GM21576 (cell line): ENCODE data around the gene P2RX1.

ENCODE experiments used
- ATAC-seq: cut with Tn5 transposase; IDR thresholded peaks from one replicate; pipeline ENCODE4 v1.9.1; 2021; ENCODE audit warnings: mild to moderate bottlenecking, moderate library complexity; ENCODE audit not compliant: unreplicated experiment

P2RX1 gene

GRCh38 chr17:3925684-3926485, 9.6 kb upstream of the P2RX1 start:
- no peak for ATAC-seq

- ATAC-seq, result no peak
Observed at GRCh38 chr17:3924512-3925350, 8.5 kb upstream of the P2RX1 start.

DNA sequence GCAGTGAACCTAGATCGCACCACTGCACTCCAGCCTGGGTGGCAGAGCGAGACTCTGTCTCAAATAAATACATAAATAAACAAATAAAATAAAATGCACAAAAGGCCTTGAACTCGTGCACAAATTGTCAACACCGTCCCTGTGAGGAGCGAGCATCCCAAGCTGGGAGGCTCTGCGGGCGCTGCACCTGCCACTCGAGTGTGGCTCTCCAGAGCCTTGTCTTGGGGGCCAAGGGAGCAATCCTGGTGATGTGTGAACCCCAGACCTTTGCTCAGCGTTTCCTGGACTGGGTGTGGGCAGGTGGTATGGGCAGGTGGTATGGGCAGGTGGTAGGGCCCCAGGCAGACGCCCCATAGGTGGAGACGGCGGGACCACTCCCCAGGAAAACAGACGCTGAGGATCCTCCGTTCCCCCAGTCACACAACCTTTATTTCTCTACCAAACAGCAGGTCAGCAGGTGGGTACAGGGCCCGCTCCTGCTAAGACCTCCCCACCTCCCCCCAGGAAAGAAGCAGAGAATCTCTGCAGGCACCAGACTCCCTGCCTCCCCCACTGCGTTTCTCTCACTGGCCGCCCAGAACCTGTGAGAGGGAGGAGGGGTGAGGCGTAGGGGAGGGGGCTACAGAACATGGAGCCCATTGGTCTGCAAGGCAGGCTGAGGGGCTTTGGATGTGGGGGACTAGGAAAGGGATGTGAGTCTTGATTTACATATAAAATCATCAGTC, 7.4 kb upstream of the P2RX1 start:
- ATAC-seq, result no peak

GRCh38 chr17:3922765-3923164, 6.5 kb upstream of the P2RX1 start:
- ATAC-seq, result no peak

DNA sequence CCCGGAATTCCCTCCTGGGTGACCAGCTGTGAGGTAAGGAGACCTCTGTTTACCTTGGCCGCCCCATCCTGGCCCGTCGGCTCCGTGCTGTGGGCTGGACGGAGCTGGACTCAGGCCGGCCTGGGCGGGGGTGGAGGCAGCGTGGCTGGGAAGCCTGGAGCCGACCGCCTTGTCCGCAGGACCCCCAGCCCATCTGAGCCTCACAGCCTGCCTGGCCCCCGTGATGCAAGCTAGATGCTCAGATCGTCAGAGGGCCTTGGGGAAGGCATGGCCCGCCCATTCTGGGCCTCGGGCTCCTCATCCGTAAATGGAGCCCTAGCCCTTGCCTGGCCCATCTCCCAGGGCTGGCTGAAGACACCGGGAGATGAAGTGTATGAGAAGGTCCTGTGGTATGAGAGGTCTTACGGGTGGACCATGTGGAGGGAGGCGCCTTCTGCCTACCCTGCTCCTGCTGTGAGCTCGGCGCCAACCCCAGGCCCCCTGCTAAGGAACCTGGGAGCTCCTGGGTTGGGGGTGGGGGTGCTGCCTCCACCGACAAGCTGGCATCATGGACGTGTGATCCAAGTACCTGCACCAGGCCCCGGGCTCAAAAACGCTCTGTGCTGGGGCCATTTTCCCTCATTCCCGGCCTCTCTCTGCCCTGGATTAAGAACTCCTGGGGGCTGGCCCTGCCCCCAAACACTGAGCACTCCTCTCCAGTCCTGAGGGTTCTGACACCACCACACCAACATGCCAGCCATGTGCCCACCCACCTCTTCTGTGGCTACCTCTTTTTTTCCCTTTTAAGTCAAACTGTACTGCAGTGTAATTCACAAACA, 5.4 kb upstream of the P2RX1 start:
- ATAC-seq, result no peak

DNA sequence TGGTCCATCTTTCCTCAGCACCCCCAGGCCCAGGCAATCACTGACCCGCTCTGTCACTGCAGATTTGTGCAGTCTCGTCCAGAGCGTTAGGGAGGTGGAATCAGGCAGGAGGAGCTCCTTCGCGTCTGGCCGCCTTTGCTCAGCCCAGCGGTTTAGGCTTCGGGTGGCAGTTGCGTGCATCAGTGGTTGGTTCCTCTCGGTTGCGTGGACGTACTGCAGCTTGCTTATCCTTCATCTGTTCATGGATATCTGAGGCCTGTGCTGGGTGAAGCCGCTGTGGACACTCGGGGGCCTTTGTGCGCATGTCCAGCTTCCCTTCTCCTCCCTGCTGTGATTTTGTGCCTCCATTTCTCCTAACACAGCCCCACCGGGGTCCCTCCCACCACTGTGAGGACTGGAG, 4.7 kb upstream of the P2RX1 start:
- ATAC-seq, result no peak

- ATAC-seq, result no peak
Observed at GRCh38 chr17:3919123-3919624, 2.9 kb upstream of the P2RX1 start.

- no peak for ATAC-seq
Observed at GRCh38 chr17:3918372-3919122, 2.3 kb upstream of the P2RX1 start.

GRCh38 chr17:3917391-3917931, 1.2 kb upstream of the P2RX1 start:
- ATAC-seq, result no peak

- no peak for ATAC-seq
Observed at GRCh38 chr17:3916825-3917224, 560 bp upstream of the P2RX1 start.

DNA sequence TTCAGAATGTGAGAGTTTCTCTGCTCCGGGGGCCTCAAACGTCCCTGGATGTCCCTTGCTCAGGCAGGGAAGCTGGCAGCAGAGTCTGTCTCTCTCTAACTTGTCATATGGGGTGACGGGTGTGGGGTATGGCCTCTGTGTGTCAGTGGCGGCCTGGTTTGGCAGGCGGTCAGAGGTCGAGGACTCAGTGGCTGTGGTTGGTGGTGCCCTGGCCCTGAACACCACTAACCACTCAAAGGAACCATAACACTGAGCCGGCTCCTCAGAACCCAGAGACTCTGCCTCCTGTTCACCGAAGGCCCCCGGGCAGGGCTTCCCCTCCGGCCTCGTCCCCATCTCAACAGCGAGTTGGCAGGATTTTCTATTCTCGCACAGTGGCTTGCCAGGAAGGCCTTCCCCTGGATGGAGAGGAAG, 677 bp downstream of the P2RX1 start:
- no peak for ATAC-seq

- ATAC-seq, result peak; percentile 41
Observed at GRCh38 chr17:3914312-3914670, 2.0 kb downstream of the P2RX1 start.

DNA sequence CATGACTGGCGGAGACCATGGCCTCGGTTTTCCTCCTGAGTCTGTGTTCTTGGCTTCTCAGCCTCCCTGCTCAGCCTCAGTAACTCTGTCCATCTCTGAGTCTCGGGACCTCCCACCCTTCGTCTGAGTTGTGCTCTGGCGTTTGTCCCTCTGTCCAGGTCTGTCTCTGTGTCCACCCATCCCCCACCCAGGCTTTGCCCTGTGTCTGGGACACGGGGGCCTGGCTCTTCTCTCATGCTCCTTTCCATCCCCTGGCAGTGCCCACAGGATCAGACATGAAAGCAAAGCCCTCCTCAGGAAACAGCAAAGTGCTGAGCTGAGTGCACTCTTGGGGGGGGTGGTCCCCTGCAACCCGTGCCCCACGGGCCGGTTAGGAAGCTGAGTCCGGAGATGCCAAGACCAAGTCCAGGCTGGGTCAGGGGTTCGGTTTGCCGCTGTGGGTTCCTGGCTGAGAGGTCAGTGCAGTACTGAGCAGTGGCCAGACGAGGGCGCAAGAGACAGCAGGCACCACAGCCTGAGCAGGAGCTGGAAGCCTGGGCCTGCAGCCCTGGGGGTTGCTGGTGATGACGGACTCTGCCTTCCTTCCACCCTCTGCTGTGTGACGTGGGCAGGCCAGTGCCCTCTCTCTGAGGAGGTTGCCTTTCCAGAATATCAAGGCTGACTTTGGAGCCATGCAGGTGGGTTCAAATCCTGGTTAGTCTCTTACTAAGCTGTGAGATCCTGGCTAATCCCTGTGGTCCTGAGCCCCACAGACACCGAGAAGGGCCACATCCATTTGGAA, 2.5 kb downstream of the P2RX1 start:
- ATAC-seq, result peak; percentile 35

DNA sequence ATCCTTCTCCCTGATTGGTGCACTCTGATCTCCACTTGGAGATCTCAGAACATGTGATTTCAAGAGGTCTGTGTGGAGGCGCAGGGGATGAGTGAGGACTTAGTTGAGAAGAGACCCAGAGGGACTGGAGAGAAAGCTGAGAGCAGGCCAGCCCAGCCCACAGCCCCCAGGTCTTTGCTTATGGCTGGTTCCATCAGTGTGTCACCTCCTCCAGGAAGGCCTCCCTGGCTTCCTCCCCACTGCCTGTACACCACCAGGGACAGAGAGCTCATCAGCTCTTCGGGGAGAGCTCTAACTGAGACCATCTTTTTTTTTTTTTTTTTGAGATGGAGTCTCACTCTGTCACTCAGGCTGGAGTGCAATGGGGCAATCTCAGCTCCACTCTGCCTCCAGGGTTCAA, 3.4 kb downstream of the P2RX1 start:
- ATAC-seq, result no peak

DNA sequence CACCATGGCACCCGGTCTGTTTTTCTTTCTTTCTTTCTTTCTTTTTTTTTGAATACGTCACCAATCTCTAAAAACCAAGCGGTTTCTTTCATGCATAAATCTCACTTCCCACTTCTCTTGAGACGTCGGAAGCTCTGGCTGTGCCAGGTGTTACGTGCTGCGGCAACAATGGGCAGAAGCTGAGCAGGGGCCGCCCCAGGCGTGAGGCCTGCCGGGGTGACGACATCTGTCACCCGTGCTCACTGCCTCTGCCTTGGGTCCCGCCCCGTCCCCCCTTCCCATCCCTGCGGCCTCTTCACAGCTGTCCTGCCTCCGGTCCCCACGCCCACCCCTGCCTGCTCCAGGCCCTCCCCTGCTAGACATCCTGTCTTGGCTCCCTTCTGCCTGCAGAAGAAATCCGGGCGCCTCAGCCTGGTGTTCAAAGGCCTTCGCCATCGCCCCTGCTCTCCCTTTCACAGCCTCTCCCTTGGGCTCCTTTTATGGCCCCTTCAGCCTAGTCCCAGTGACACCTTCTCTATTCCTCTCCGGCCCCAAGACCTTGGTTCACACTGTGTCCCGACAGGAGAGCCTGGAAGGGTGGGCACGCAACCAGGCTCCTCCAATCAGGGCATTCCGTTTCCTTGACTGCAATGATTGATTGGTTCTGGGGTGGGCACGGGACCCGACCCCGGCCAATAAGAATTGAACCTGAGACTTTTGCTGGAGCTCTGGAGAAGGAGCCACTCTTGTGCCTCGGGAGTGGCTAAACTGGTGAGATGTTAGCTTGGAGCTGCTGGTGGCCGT, 4.8 kb downstream of the P2RX1 start:
- ATAC-seq, result peak; percentile 67

- ATAC-seq, result no peak
Observed at GRCh38 chr17:3910420-3911270, 5.6 kb downstream of the P2RX1 start.

- ATAC-seq, result no peak
Observed at GRCh38 chr17:3909257-3909656, 7.0 kb downstream of the P2RX1 start.
